Stimulated activated CD8-positive, alpha-beta memory T cell treated with anti-CD3 and anti-CD28 coated beads, Interleukin-15, amount 100 ng/mL, for 4 hours (primary cell): Measurements from ENCODE around the gene DIS3L2.

Experiments used
- DNase-seq, 2 donors: peaks; one replicate each; pipeline ENCODE4 v3.0.0-alpha.2; 2020; ENCODE audit warnings: low read depth in 2 of 2

Gene DIS3L2

GRCh38 chr2:232228971-232229894 lies 267.7 kb downstream of the DIS3L2 start:
- no peak for DNase-seq

- DNase-seq, result no peak
These were observed 268.4 kb downstream of the DIS3L2 start for GRCh38 chr2:232229911-232230310.

GRCh38 chr2:232230560-232230959 lies 269.0 kb downstream of the DIS3L2 start:
- no peak for DNase-seq

GRCh38 chr2:232231554-232231953 lies 270.0 kb downstream of the DIS3L2 start:
- no peak for DNase-seq

GRCh38 chr2:232232915-232233314 lies 271.4 kb downstream of the DIS3L2 start:
- DNase-seq, result no peak

GRCh38 chr2:232234922-232235615 lies 273.6 kb downstream of the DIS3L2 start:
- DNase-seq, result no peak

GRCh38 chr2:232235716-232236115 lies 274.2 kb downstream of the DIS3L2 start:
- DNase-seq, result no peak

- DNase-seq, result no peak
These were observed 274.7 kb downstream of the DIS3L2 start for GRCh38 chr2:232236200-232236599.

GRCh38 chr2:232237464-232237863 lies 276.0 kb downstream of the DIS3L2 start:
- DNase-seq, result no peak

- DNase-seq, result no peak
These were observed 276.6 kb downstream of the DIS3L2 start for GRCh38 chr2:232238108-232238507.

GRCh38 chr2:232238596-232238995 lies 277.1 kb downstream of the DIS3L2 start:
- DNase-seq, result no peak

- no peak for DNase-seq
These were observed 278.6 kb downstream of the DIS3L2 start for GRCh38 chr2:232239951-232240681.

GRCh38 chr2:232240906-232241305 lies 279.4 kb downstream of the DIS3L2 start:
- no peak for DNase-seq

GRCh38 chr2:232242316-232242715 lies 280.8 kb downstream of the DIS3L2 start:
- no peak for DNase-seq

- DNase-seq, result no peak
These were observed 283.6 kb downstream of the DIS3L2 start for GRCh38 chr2:232245111-232245510.

GRCh38 chr2:232246245-232246644 lies 284.7 kb downstream of the DIS3L2 start:
- no peak for DNase-seq

- no peak for DNase-seq
These were observed 287.6 kb downstream of the DIS3L2 start for GRCh38 chr2:232249096-232249495.

- DNase-seq, result no peak
These were observed 289.0 kb downstream of the DIS3L2 start for GRCh38 chr2:232250246-232251175.

GRCh38 chr2:232255033-232255432 lies 293.5 kb downstream of the DIS3L2 start:
- no peak for DNase-seq

- DNase-seq, result no peak
These were observed 298.6 kb downstream of the DIS3L2 start for GRCh38 chr2:232260075-232260474.

GRCh38 chr2:232261776-232262175 lies 300.3 kb downstream of the DIS3L2 start:
- no peak for DNase-seq
